CMK (cell line): ENCODE measurements around the gene LRP1.

Experiments
- DNase-seq: peaks from one replicate; pipeline ENCODE4 v3.0.0-alpha.2; 2010; ENCODE audit warnings: low read depth

Gene LRP1

GRCh38 chr12:57134949-57135348 is 6.7 kb downstream of the LRP1 start:
- no peak for DNase-seq

DNA sequence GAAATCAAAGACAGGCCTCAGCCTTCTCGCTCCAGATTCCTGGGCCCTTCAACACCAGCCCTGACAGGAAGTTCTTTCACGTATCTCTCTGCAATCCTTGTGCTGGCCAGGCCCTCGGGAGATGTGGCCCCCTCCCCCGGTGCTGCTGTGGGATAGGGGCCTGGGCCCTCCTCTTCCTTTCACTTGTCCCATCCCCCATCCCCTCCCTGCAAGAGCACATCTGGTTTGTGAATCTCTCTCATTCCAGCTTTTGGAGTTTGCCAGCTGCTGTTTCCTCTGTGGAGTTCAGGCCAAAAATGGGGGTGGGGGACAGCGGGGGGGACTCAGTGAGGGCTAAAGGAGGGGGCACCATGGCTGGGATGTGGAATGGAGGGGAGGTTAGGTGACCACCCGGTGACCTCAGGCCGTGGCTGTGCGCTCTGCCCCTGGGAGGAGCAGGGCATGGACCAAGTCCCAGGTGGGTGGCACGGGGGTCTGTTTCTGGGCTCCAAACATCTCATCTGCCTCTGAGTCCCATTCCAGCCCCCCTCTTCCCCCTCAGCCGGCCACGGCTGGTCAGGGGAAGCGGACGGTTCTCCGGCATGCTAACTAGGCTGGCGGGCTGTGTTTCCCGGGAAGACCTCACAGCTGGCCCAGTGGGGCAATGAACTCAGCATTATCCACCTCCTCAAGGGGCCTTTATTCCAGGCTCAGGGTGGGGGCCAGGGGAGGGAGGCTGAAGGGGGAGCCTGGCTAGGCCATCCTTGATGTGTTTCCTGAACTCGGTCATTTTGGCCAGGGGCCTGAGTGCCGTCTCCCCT is 7.4 kb downstream of the LRP1 start:
- no peak for DNase-seq

- DNase-seq: no peak
Measured at GRCh38 chr12:57138526-57139272, 10.4 kb downstream of the LRP1 start.

DNA sequence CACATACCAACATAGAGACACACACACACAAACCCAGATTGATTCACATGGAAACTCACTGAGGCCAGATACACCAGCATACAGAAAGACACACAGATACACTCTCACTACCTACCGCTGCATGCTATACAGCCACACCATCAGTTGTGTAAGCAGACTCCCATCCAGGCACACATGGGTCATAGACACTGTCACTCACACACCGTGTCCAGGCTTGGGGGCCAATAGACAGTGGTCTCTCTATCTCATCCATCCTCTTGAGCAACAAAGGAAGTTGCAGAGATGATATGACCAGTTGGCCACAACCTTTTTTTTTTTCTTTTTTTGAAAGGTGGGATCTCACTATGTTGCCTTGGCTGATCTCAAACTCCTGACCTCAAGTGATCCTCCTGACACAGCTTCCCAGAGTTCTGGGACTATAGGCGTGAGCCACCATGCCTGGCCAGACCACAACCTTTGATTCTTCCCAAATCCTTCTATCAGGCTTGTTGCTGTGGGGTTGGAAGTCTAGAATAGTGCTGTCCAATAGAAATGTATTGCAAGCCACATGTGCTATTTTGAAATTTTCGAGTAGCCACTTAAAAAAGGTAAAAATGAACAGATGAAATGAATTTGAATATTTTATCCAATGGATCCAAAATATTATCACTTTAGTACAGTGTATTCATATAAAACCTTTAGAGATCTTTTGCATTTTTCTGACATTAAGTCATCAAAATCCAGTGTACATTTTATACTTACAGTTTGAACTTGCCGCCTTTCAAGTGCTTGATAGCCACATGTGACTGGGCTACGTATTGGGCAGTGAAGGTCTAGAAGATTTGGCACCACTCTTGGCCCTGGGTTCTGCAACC is 11.7 kb downstream of the LRP1 start:
- no peak for DNase-seq

DNA sequence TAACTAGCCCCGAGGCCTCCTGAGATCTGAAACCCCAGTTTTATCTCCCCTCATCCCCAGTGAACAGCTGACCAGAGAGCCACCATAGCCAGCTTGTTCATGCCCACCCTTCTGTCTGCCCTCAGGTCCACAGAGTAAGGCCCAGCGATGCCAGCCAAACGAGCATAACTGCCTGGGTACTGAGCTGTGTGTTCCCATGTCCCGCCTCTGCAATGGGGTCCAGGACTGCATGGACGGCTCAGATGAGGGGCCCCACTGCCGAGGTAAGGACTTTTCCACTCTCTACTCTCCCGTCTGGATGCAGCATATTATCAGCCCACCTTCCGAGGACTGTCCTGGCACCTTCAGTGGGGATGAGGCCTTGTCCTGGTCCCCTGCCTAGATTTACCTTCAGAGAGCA is 13.0 kb downstream of the LRP1 start:
- DNase-seq: no peak

DNA sequence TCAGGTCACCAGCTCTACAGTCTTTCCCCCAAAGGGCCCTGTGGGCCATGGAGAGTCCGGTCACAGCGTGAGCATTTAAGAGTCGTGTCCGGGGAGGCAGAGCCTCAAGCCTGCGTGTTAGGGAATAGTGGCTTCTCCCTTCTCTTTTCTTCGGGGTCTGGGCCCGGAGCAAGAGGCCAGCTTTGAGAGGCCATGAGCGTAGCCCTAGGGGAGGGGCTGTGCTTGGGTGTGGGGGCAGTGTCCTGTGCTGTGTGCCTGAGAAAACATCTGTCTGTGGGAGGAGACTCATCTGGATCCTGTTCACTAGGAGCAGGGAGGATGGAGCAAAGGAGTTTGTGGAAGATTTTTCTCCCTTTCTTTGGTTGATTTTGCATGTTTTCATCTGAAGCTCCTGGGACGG is 13.8 kb downstream of the LRP1 start:
- no peak for DNase-seq

- no peak for DNase-seq
Measured at GRCh38 chr12:57142727-57143126, 14.4 kb downstream of the LRP1 start.

GRCh38 chr12:57143454-57143853 is 15.2 kb downstream of the LRP1 start:
- DNase-seq: no peak

GRCh38 chr12:57145460-57146059 is 17.3 kb downstream of the LRP1 start:
- no peak for DNase-seq

DNA sequence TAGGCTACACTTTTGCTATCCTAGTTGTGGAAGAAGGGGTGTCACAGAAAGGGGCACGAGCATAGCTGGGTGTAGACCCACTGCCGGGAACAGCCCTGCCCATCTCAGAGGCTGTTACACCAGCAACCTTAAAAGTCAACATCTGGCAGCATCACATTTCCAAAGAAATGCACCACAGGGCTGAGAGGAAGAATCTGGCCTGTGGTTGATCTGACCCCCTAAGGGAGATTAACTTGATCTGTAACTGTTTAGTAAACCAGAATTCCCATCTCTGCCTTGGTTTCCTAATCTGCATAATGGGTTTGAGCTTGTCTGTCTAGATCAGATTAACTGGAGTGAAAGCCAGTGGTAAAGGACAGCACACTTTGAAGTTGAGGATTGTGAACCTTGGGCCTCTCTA is 17.8 kb downstream of the LRP1 start:
- no peak for DNase-seq

DNA sequence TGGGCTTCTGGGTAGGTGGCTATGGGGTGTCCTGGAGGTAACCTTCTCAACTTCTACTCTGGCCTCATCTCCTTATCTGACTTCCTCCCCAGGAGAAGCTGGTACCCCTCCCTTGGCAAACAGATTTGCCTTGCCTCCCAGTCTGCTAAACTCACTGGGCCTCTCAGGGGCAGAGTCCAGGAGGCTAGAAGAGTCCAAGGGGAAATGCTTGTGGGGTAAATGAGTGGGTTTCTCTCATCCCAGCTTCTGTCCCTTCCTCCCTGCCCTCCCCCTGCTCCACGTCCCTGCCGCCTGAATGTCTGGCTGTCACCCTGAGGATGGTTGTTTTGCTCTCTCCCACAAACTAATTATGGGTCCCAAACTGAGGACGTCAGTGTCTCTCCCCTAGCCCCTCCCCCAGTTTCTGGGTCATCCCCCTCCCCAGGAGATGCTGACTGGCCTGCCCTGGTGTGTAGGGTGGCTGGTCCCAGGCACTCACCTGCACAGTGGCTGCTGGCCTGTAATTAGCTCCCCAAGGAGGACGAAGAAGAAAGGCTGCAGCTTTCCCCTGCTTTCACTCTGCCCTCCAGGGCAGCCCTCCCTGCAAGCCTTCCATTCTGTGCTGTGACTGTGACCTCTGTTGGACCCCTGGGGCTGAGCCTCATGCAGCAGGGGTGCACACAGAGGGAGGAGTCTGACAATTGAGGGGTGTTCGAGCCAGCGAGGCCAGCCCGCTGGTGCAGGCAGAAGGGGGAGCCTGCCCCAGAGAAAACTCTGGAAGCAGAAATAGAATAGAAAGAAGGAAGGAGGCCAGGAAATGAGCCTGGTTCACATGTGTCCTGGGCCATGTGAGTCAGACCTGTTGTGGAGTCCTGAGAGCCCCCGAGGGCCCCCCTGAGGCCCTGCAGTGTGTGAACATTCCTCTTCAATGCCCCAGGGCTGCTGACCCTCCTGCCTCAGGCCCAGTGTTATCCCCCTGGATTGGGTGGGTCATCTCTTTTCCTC is 19.0 kb downstream of the LRP1 start, which contains the start of gene LRP1-AS:
TSS of gene LRP1-AS (minus strand) at position 659 of the 984 bp plus-strand sequence.
- no peak for DNase-seq

- DNase-seq: no peak
Measured at GRCh38 chr12:57148469-57149244, 20.4 kb downstream of the LRP1 start.

DNA sequence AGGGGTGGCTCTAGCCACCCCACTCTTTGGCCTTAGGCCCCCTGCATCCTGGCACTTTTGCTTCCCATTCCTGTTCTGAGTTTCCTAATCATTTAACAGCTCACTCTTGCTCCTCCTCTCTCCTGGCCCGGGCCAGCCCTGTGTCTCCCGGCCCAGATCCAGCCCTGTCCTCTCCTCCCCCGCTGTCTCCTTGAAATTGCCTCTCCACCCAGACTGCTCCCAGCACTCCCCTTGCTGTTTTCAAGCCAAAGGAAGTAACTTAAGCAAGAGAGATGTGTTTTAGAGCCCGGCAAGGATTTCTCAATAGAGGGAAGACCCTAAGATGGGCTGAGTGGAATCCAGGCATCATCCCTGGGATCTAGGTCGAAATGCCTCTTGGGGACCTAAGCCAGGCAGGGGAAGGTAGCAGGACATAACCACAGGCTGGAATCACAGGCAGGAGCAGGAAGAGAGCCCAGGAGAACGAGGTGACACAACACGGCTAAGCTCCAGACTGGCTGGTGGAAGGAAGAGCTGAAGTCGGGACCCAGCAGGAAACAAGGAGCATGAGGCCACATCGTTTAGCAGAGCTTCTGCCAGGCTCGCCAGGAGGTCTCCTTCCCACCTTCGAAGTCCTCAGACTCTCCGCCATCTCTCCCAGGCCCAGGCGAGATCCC is 21.1 kb downstream of the LRP1 start:
- DNase-seq: no peak

GRCh38 chr12:57150400-57151000 is 22.2 kb downstream of the LRP1 start:
- DNase-seq: no peak

- no peak for DNase-seq
Measured at GRCh38 chr12:57151741-57152630, 23.7 kb downstream of the LRP1 start.

DNA sequence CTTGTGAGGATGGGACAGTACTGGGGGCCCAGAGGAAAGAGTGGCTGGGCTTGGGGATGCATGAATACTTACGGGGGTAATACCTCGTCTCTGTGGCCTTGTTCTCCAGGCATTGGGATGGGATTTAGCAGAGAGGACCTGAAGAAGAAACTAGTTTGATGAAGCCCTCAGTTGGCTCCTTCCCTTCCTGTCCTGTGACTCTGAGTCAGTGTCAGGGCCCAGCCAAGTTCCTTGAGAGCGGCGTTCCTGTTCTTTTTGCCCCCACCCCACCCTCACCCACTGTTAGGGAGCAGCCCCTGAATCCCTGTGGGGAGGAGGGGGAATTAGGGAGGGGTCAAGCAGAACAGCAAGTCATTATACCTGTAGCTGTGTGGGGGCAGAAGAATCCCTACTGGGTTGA is 24.4 kb downstream of the LRP1 start:
- DNase-seq: no peak

DNA sequence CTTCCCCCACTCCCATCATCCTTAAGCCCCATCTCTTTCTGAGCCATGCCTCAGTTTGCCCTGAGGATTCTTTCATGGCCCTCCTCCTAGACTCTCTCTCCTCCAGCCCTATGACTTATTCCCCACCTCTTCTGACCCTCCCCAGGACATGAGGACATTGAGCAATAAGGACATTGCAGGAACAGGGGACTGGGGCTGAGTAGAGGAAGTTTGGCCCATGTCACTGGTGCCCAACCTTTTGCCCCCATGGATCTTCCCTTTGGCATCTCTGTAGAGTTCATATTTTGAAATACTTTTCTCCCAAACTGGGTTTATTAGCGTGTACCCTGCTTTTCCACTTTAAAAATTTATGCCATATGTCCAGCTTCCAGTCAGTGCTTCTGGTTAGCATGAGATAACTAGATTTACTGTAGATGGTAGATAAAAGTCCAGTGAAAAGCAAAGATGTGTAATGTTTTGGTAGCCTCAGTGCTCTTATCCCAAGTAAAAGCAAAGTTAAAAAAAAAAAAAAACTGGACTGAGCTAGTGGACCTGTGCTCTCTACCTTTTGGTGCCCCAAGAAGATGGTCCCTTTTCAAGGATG is 25.2 kb downstream of the LRP1 start:
- no peak for DNase-seq

- DNase-seq: no peak
Measured at GRCh38 chr12:57154076-57154475, 25.8 kb downstream of the LRP1 start.
